Adrenal gland (tissue), 12 donors: ENCODE results near the gene LBX1. TPM values are rescaled to one million over a fixed set of nuclear protein-coding genes. Genes with fewer than 3 reads are reported as not detected.

Experiments
- DNase-seq, 7 donors: peaks; one replicate each; pipeline ENCODE4 v3.0.0-alpha.2; 2019 to 2020
- H3K27ac ChIP-seq, 5 donors: fragments of 200-600 bp; sonication (generic) in 4 of 5; 1 replicate in 3 of 5; 2 replicates in 2 of 5; pipeline versions ENCODE4 v1.5.1 to v1.8.0; 2016 to 2020; ENCODE audit warnings: mild to moderate bottlenecking in 1 of 5
- H3K27me3 ChIP-seq: fragments of 200-600 bp; 2 replicates; pipeline ENCODE4 v1.8.0; 2021
- H3K36me3 ChIP-seq, 2 donors: fragments of 200-600 bp; replicated peaks in 1 of 2; 1 replicate in 1 of 2; 2 replicates in 1 of 2; pipeline versions ENCODE4 v1.5.1 to v1.8.0; 2018 to 2022
- H3K4me1 ChIP-seq, 2 donors: fragments of 200-600 bp; replicated peaks in 1 of 2; 1 replicate in 1 of 2; 2 replicates in 1 of 2; pipeline versions ENCODE4 v1.5.1 to v1.8.0; 2018 to 2021
- H3K4me3 ChIP-seq, 4 donors: fragments of 200-600 bp; sonication (generic) in 3 of 4; one replicate each; pipeline ENCODE4 v1.5.1; 2016 to 2018
- H3K9me3 ChIP-seq, 3 donors: fragments of 200-600 bp; sonication (generic) in 1 of 3; replicated peaks in 1 of 3; 1 replicate in 2 of 3; 2 replicates in 1 of 3; pipeline versions ENCODE4 v1.5.1 to v1.8.0; 2016 to 2021
- CTCF ChIP-seq, 6 experiments: fragments of 450-650 bp in 4 of 6; fragments of 200-600 bp in 2 of 6; sonication (generic) in 1 of 6; IDR thresholded peaks; 1 replicate in 5 of 6; 2 replicates in 1 of 6; pipeline versions ENCODE4 v1.5.1 to v1.8.0; 2016 to 2021; ENCODE audit warnings: antibody characterized with exemption in 6 of 6, mild to moderate bottlenecking in 2 of 6, moderate library complexity in 1 of 6
- POLR2A ChIP-seq, 2 donors: fragments of 450-650 bp; IDR thresholded peaks; one replicate each; pipeline ENCODE4 v1.6.1; 2017; ENCODE audit warnings: antibody characterized with exemption in 2 of 2, mild to moderate bottlenecking in 2 of 2, moderate library complexity in 1 of 2
- WGBS, 4 donors: extraction: QIAGEN DNeasy Blood & Tissue Kit in 2 of 4; methylation state at CpG; one replicate each; pipeline versions ENCODE4 v1.1.5 to v1.1.7; 2013 to 2017; 5-methylcytosine and 5-hydroxymethylcytosine counted together
- intact Hi-C, 2 donors: fragments of 100-400 bp; cut with DNase I; formaldehyde crosslinking; loops; one replicate each; pipeline versions ENCODE4 v1.14.1 to v1.15.0; 2022 to 2023
- polyA plus RNA-seq, 3 donors: library from polyadenylated mRNA; stranded (reverse); fragments of 200-250 nt in 2 of 3; fragments of 350-450 nt in 1 of 3; fragmentation: Illumina TruSeq in 1 of 3; extraction: RNeasy Lipid Tissue Mini Kit (QIAGEN cat#74804) in 1 of 3; gene quantifications; one replicate each; pipeline ENCODE4 v1.2.3, GENCODE V29; 2013 to 2014
- total RNA-seq, 9 donors: library from RNA; depleted of rRNA in 4 of 9; stranded (reverse); fragments of >200 nt in 4 of 9; fragments of 120-200 nt in 1 of 9; fragmentation: NEBNext Ultra II Directional in 1 of 9; extraction: Animal tissue kit (Norgen Biotek cat#: 25700) in 1 of 9; gene quantifications; one replicate each; pipeline versions ENCODE4 v1.1.0 to v1.2.4, GENCODE V29; 2013 to 2023
- donor health status: healthy with polysubstance abuse.
- donor health status: Bipolar disorder and iron deficiency.
- donor health status: DM: yes; HTN: yes; CAD: no.
- donor health status: DM: no; HTN: no; CAD: no.
- donor health status: DM: no; HTN: no; CAD: no.
- donor health status: DM: yes; HTN: yes; CAD: no.

LBX1 gene
- total and polyA plus RNA-seq, 12 donors: 0.14 TPM; not detected in 11

GRCh38 chr10:101250136-101250535 lies 20.9 kb upstream of the LBX1 start:
- DNase-seq: no peak
- Histone ChIP-seq H3K9me3 (no peaks in the 10 kb centered on the region), H3K27me3 (peaks cover 15% of the 10 kb centered on the region), H3K27ac (no peak overlapping the region), H3K4me1 (no peaks in the 10 kb centered on the region), H3K36me3 (no peaks in the 10 kb centered on the region), H3K4me3 (no peak overlapping the region)
- 58 to 82% (median 71%) methylated on average over 7 of the region's 7 CpGs for WGBS, 4 donors
- intact Hi-C loops: no loop called here
- TF ChIP-seq POLR2A (IDR thresholded peaks at IDR 0.05) (no peak), CTCF (IDR thresholded peaks at IDR 0.05) (no peak)

- TF ChIP-seq CTCF (IDR thresholded peaks at IDR 0.05) (no peak), POLR2A (IDR thresholded peaks at IDR 0.05) (no peak)
- Histone ChIP-seq H3K9me3 (no peaks in the 10 kb centered on the region), H3K36me3 (no peaks in the 10 kb centered on the region), H3K4me3 (no peak overlapping the region), H3K27ac (no peak overlapping the region), H3K27me3 (peaks cover 15% of the 10 kb centered on the region), H3K4me1 (no peaks in the 10 kb centered on the region)
- intact Hi-C loops: no loop called here
- 24 to 36% (median 29%) methylated on average over 9 to 15 of the region's 15 CpGs for WGBS, 4 donors
- DNase-seq: no peak
Measured at GRCh38 chr10:101249171-101249581, 19.9 kb upstream of the LBX1 start.

GRCh38 chr10:101246639-101247038 lies 17.4 kb upstream of the LBX1 start:
- H3K36me3 ChIP-seq: no peaks in the 10 kb centered on the region
- H3K4me1 ChIP-seq: no peaks in the 10 kb centered on the region
- no peak overlapping the region for H3K27ac ChIP-seq
- intact Hi-C loops: no loop called here
- no peak overlapping the region for H3K4me3 ChIP-seq
- TF ChIP-seq CTCF (IDR thresholded peaks at IDR 0.05) (no peak), POLR2A (IDR thresholded peaks at IDR 0.05) (no peak)
- H3K27me3 ChIP-seq: peaks cover 15% of the 10 kb centered on the region
- DNase-seq: no peak
- WGBS, 4 donors: 78 to 88% (median 84%) methylated on average over 2 of the region's 2 CpGs
- H3K9me3 ChIP-seq: no peaks in the 10 kb centered on the region

GRCh38 chr10:101244321-101245050 lies 15.2 kb upstream of the LBX1 start:
- intact Hi-C loops: no loop called here
- TF ChIP-seq CTCF (IDR thresholded peaks at IDR 0.05): no peak
- TF ChIP-seq POLR2A (IDR thresholded peaks at IDR 0.05): no peak
- Histone ChIP-seq H3K27me3 (peaks cover 11% of the 10 kb centered on the region), H3K36me3 (no peaks in the 10 kb centered on the region), H3K4me3 (no peak overlapping the region), H3K4me1 (no peaks in the 10 kb centered on the region), H3K9me3 (no peaks in the 10 kb centered on the region), H3K27ac (no peak overlapping the region)
- 57 to 67% (median 62%) methylated on average over 9 of the region's 9 CpGs for WGBS, 4 donors
- DNase-seq: no peak
